Mesenchymal stem cell (in vitro differentiated cells and primary cell): ENCODE results near the gene ITGA11.

Experiments
- DNase-seq: peaks from one replicate; pipeline ENCODE4 v3.0.0-alpha.2; 2013
- H2AFZ ChIP-seq: one replicate; pipeline ENCODE4 v1.6.1; 2013; ENCODE audit warnings: low read depth, mild to moderate bottlenecking, control low read depth, inconsistent platforms, low read length, moderate library complexity
- H2AK5ac ChIP-seq: 2 replicates; pipeline ENCODE4 v1.6.1; 2013; ENCODE audit warnings: low read length, moderate library complexity, mild to moderate bottlenecking, inconsistent platforms; ENCODE audit not compliant: severe bottlenecking
- H2BK120ac ChIP-seq: one replicate; pipeline ENCODE4 v1.6.1; 2013; ENCODE audit warnings: low read depth, mild to moderate bottlenecking, inconsistent platforms, low read length, moderate library complexity
- H2BK12ac ChIP-seq, 2 experiments: one replicate each; pipeline ENCODE4 v1.6.1; 2013; ENCODE audit warnings: inconsistent platforms in 2 of 2, low read length in 2 of 2, mild to moderate bottlenecking in 2 of 2, moderate library complexity in 2 of 2, control low read depth in 1 of 2
- H2BK15ac ChIP-seq: one replicate; pipeline ENCODE4 v1.6.1; 2013; ENCODE audit warnings: mild to moderate bottlenecking, low read depth, inconsistent platforms; ENCODE audit not compliant: poor library complexity, severe bottlenecking
- H2BK5ac ChIP-seq: 2 replicates; pipeline ENCODE4 v1.6.1; 2013; ENCODE audit warnings: low read depth, mild to moderate bottlenecking, low read length, control low read depth, inconsistent platforms; ENCODE audit not compliant: poor library complexity, severe bottlenecking
- H3K14ac ChIP-seq, 2 experiments: one replicate each; pipeline ENCODE4 v1.6.1; 2013; ENCODE audit warnings: inconsistent platforms in 2 of 2, low read length in 2 of 2, control low read depth in 1 of 2, mild to moderate bottlenecking in 1 of 2, moderate library complexity in 1 of 2
- H3K18ac ChIP-seq, 2 experiments: one replicate each; pipeline ENCODE4 v1.6.1; 2013; ENCODE audit warnings: inconsistent platforms in 2 of 2, low read length in 2 of 2, control low read depth in 1 of 2, low read depth in 1 of 2, mild to moderate bottlenecking in 1 of 2
- H3K23ac ChIP-seq, 2 experiments: one replicate each; pipeline ENCODE4 v1.6.1; 2013; ENCODE audit warnings: inconsistent platforms in 2 of 2, low read length in 2 of 2, mild to moderate bottlenecking in 2 of 2, moderate library complexity in 2 of 2, control low read depth in 1 of 2
- H3K27ac ChIP-seq: 2 replicates; pipeline ENCODE4 v1.5.1; 2013; ENCODE audit warnings: mild to moderate bottlenecking, moderate library complexity, low read length, control low read depth, inconsistent platforms; ENCODE audit not compliant: poor library complexity, severe bottlenecking
- H3K27me3 ChIP-seq, 2 experiments: 2 replicates each; pipeline versions ENCODE4 v1.6.1 to v1.7.0; 2013; ENCODE audit warnings: low read length in 2 of 2, mild to moderate bottlenecking in 2 of 2, moderate library complexity in 2 of 2, control low read depth in 1 of 2, inconsistent platforms in 1 of 2; ENCODE audit not compliant: control insufficient read depth in 1 of 2, insufficient read depth in 1 of 2
- H3K36me3 ChIP-seq, 2 experiments: 2 replicates each; pipeline versions ENCODE4 v1.6.1 to v1.7.0; 2013; ENCODE audit warnings: low read length in 2 of 2, control low read depth in 1 of 2, inconsistent platforms in 1 of 2, low read depth in 1 of 2, mild to moderate bottlenecking in 1 of 2; ENCODE audit not compliant: insufficient read depth in 2 of 2, control insufficient read depth in 1 of 2
- H3K4ac ChIP-seq, 2 experiments: one replicate each; pipeline ENCODE4 v1.6.1; 2013; ENCODE audit warnings: inconsistent platforms in 2 of 2, low read length in 2 of 2, mild to moderate bottlenecking in 2 of 2, moderate library complexity in 2 of 2, control low read depth in 1 of 2, low read depth in 1 of 2
- H3K4me1 ChIP-seq: 2 replicates; pipeline ENCODE4 v1.6.1; 2013; ENCODE audit warnings: low read depth, low read length, control low read depth; ENCODE audit not compliant: control insufficient read depth, insufficient read depth
- H3K4me2 ChIP-seq: 2 replicates; pipeline ENCODE4 v1.6.1; 2013; ENCODE audit warnings: low read length, mild to moderate bottlenecking, inconsistent platforms; ENCODE audit not compliant: poor library complexity, severe bottlenecking
- H3K4me3 ChIP-seq, 2 experiments: 2 replicates each; pipeline versions ENCODE4 v1.5.1 to v1.7.0; 2013; ENCODE audit warnings: low read length in 2 of 2, mild to moderate bottlenecking in 2 of 2, control low read depth in 1 of 2, low read depth in 1 of 2; ENCODE audit not compliant: insufficient read depth in 1 of 2
- H3K79me1 ChIP-seq: replicated peaks from 2 replicates; pipeline ENCODE4 v1.6.1; 2013; ENCODE audit warnings: mild to moderate bottlenecking, control low read depth, low read length, inconsistent platforms; ENCODE audit not compliant: poor library complexity, severe bottlenecking
- H3K9ac ChIP-seq: 2 replicates; pipeline ENCODE4 v1.7.0; 2013; ENCODE audit warnings: mild to moderate bottlenecking, low read length, moderate library complexity
- H3K9me3 ChIP-seq: 2 replicates; pipeline ENCODE4 v1.7.0; 2013; ENCODE audit warnings: mild to moderate bottlenecking, low read length; ENCODE audit not compliant: control insufficient read depth
- H4K8ac ChIP-seq: one replicate; pipeline ENCODE4 v1.6.1; 2013; ENCODE audit warnings: inconsistent platforms, mild to moderate bottlenecking, low read length, moderate library complexity
- H4K91ac ChIP-seq: one replicate; pipeline ENCODE4 v1.6.1; 2013; ENCODE audit warnings: mild to moderate bottlenecking, low read length, inconsistent platforms
- WGBS: methylation state at CpG from one replicate; pipeline ENCODE4 v1.1.7; 2013; ENCODE audit warnings: mixed read lengths; 5-methylcytosine and 5-hydroxymethylcytosine counted together

Gene ITGA11

DNA sequence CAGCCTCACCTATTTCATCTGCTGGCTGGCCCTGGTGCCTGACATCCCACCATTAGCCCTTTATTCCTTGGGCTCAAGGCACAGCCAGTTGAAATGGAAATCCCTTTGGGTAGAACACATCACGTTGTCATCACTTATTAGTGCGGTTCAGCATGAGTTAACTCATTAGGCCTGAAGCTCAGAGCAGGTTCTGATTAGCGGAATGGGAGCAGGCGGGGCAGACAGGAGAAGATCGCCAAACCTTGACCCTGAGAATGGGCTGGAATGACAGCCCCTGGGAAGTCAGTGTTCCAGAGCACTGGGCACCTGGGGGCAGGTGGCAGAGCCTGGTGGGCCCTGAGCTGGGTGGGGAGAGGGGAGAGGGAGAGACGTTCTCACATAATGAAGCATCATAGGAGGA lies 5.8 kb downstream of the ITGA11 start:
- Histone ChIP-seq H3K4me2 (no peak overlapping the region), H3K4me3 (no peak overlapping the region), H3K27me3 (peaks cover 0 to 32% of the 10 kb centered on the region in 2 experiments), H2AK5ac (peak overlapping the region; percentile 8), H3K18ac (peak overlapping the region; percentile 6 to 28), H3K36me3 (peaks cover 0 to 32% of the 10 kb centered on the region in 2 experiments), H3K23ac (peak overlapping the region in 1 of 2 experiments; percentile 37), H3K9ac (peak overlapping the region; percentile 33), H2BK5ac (no peak overlapping the region), H2BK120ac (no peak overlapping the region), H2AFZ (no peak overlapping the region), H3K14ac (no peak overlapping the region), H2BK12ac (peak overlapping the region in 1 of 2 experiments; percentile 43), H3K79me1 (peaks cover 7% of the 10 kb centered on the region), H3K27ac (no peak overlapping the region), H3K4ac (no peak overlapping the region), H3K9me3 (no peaks in the 10 kb centered on the region), H4K8ac (peak overlapping the region; percentile 28), H4K91ac (peak overlapping the region; percentile 1), H3K4me1 (peaks cover 55% of the 10 kb centered on the region), H2BK15ac (peak overlapping the region; percentile 2)
- WGBS: 92% methylated on average over 5 of the region's 6 CpGs
- DNase-seq: no peak

DNA sequence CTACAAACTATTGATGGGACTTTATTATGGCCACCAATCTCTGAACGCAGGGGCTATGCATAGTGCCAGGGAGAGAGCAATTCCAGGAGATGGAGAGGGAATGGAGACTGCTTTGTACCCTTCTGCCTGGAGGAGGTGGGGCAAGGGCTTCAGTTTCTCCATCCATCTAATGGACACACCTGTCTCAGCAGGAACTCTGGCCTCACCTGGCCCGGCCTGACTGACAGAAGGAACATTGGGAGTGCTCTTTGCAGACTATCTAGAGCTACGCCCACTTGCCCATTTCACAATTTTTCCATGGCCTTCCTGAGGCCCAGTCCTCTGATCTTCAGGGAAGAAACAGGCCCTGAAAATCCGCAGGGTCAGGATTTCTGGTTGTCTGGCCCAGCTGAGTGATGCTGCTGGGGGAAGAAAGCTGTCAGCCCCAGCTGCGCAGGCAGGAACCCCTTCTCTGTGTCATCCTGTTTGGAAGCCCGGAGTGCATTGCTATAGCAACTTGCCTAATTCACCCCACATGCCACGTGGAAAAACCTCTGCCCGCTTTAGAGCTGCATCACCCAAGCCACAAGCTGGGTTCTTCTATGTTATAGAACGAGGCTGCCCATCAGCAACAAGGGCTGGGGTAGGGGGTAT lies 6.4 kb downstream of the ITGA11 start:
- DNase-seq: peak; percentile 58
- WGBS: 86% methylated on average over 9 of the region's 9 CpGs

DNA sequence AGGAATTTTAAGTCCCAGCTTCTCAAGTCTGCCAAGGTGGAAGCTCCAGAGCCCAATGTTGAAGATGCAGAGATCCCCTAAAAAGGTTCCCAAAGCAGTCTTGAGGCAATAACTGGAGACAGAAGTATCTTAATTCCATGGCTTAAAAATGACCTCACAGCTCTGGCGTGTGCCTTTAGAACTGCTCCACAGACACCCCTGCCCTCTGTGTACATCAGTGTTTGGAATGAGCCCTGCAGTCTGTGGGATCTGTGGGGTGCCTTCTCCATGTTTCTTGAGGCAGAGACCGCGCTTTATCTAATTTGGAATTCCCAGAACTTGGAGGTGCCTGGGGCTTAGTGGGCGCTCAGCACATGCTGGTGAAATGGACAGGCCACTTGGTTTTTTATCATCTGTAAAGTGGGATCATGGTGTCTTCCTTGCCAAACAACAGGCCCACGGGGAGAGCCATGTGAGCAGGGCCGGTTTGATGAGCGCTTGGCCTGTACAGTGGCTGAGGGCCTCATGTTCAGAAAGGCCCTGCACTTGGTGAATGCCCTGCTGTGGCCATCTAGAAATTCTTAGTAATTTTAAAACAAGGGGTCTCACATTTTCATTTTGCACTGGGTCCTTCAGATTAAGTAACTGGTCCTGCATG lies 7.1 kb downstream of the ITGA11 start:
- Histone ChIP-seq H2BK120ac (no peak overlapping the region), H3K23ac (no peak overlapping the region), H3K27ac (peak overlapping the region; percentile 50), H3K9me3 (no peaks in the 10 kb centered on the region), H3K14ac (no peak overlapping the region), H3K79me1 (peaks cover 7% of the 10 kb centered on the region), H3K4me1 (peaks cover 56% of the 10 kb centered on the region), H2AFZ (no peak overlapping the region), H2BK12ac (peak overlapping the region in 1 of 2 experiments; percentile 1), H3K27me3 (peaks cover 0 to 26% of the 10 kb centered on the region in 2 experiments), H3K36me3 (peaks cover 0 to 32% of the 10 kb centered on the region in 2 experiments), H4K8ac (no peak overlapping the region), H3K4ac (no peak overlapping the region), H2AK5ac (peak overlapping the region; percentile 15), H3K9ac (peak overlapping the region; percentile 47), H3K4me3 (no peak overlapping the region), H4K91ac (no peak overlapping the region), H3K4me2 (no peak overlapping the region), H2BK5ac (no peak overlapping the region), H2BK15ac (no peak overlapping the region), H3K18ac (peak overlapping the region in 1 of 2 experiments; percentile 75)
- DNase-seq: peak; percentile 48
- 86% methylated on average over 7 of the region's 7 CpGs for WGBS

More for the DNA sequence above, 6.4 kb downstream of the ITGA11 start:
- Histone ChIP-seq H3K9ac (peak overlapping the region; percentile 47), H3K4me2 (no peak overlapping the region), H2BK120ac (no peak overlapping the region), H2AK5ac (peak overlapping the region; percentile 8), H3K18ac (peak overlapping the region; percentile 6 to 28), H3K36me3 (peaks cover 0 to 32% of the 10 kb centered on the region in 2 experiments), H3K79me1 (peaks cover 7% of the 10 kb centered on the region), H3K4ac (no peak overlapping the region), H2BK12ac (peak overlapping the region; percentile 25 to 28), H3K9me3 (no peaks in the 10 kb centered on the region), H3K4me3 (no peak overlapping the region), H3K4me1 (peaks cover 56% of the 10 kb centered on the region), H3K23ac (peak overlapping the region in 1 of 2 experiments; percentile 37), H2BK5ac (peak overlapping the region; percentile 10), H2BK15ac (no peak overlapping the region), H2AFZ (no peak overlapping the region), H3K27me3 (peaks cover 0 to 29% of the 10 kb centered on the region in 2 experiments), H4K8ac (peak overlapping the region; percentile 28), H3K27ac (no peak overlapping the region), H3K14ac (no peak overlapping the region), H4K91ac (no peak overlapping the region)
